SK-N-SH (cell line): ENCODE results near the gene PYCR2. TPM values are rescaled to one million over a fixed set of nuclear protein-coding genes. Genes with fewer than 3 reads are reported as not detected.
A peak's percentile ranks its signal among the peaks of the same experiment; 100 is the strongest.

ENCODE experiments used
- CTCF ChIA-PET: fragments of 300-600, 350-600 bp; formaldehyde crosslinking; extraction: SDS; loops from one replicate; lab custom pipeline; 2021; lab: Yijun Ruan, JAX
- POLR2A ChIA-PET: fragments of 350-600 bp; sonication (Branson Sonifier 250); formaldehyde crosslinking; extraction: SDS; loops from one replicate; lab custom pipeline; 2020; ENCODE audit warnings: antibody characterized with exemption, inconsistent platforms; lab: Yijun Ruan, JAX
- DNase-seq: peaks from one replicate; pipeline ENCODE4 v3.0.0; 2012
- H2AFZ ChIP-seq: fragments of 200-600 bp; sonication (generic); 2 replicates; pipeline ENCODE4 v1.8.1; 2016; ENCODE audit warnings: antibody characterized with exemption, mild to moderate bottlenecking, low read depth
- H3F3A ChIP-seq: fragments of 200-600 bp; sonication (generic); replicated peaks from 2 replicates; pipeline ENCODE3; 2016; ENCODE audit warnings: antibody characterized with exemption, mild to moderate bottlenecking; ENCODE audit not compliant: insufficient read depth
- H3K27ac ChIP-seq, 2 experiments: fragments of 200-500 bp in 1 of 2; fragments of 200-600 bp in 1 of 2; sonication (Bioruptor generic) in 1 of 2; sonication (generic), shearing (Covaris generic) in 1 of 2; 2 replicates each; pipeline versions ENCODE4 v1.5.1 to v1.6.1; 2014 to 2016; ENCODE audit warnings: low read depth in 2 of 2, inconsistent platforms in 1 of 2, low read length in 1 of 2, mild to moderate bottlenecking in 1 of 2, mixed read lengths in 1 of 2
- H3K27me3 ChIP-seq: fragments of 200-600 bp; sonication (generic), shearing (Covaris generic); 2 replicates; pipeline ENCODE4 v1.6.1; 2016; ENCODE audit warnings: mixed run types; ENCODE audit not compliant: insufficient read depth
- H3K36me3 ChIP-seq, 2 experiments: fragments of 200-500 bp in 1 of 2; fragments of 200-600 bp in 1 of 2; sonication (Bioruptor generic) in 1 of 2; sonication (generic) in 1 of 2; replicated peaks in 1 of 2; 2 replicates each; pipeline versions ENCODE3 to v1.5.1; 2014 to 2016; ENCODE audit warnings: low read length in 1 of 2, mild to moderate bottlenecking in 1 of 2; ENCODE audit not compliant: insufficient read depth in 2 of 2, control insufficient read depth in 1 of 2
- H3K4me1 ChIP-seq, 2 experiments: fragments of 200-500 bp in 1 of 2; fragments of 200-600 bp in 1 of 2; sonication (Bioruptor generic) in 1 of 2; sonication (generic), shearing (Covaris generic) in 1 of 2; 2 replicates each; pipeline versions ENCODE4 v1.5.1 to v1.6.1; 2014 to 2016; ENCODE audit warnings: low read depth in 1 of 2, low read length in 1 of 2, mixed run types in 1 of 2; ENCODE audit not compliant: insufficient read depth in 2 of 2, control insufficient read depth in 1 of 2
- H3K4me2 ChIP-seq: fragments of 200-600 bp; sonication (generic), shearing (Covaris generic); 2 replicates; pipeline ENCODE4 v1.6.1; 2017; ENCODE audit warnings: mixed run types
- H3K4me3 ChIP-seq, 2 experiments: fragments of 200-500 bp in 1 of 2; fragments of 200-600 bp in 1 of 2; sonication (Bioruptor generic) in 1 of 2; sonication (generic), shearing (Covaris generic) in 1 of 2; 2 replicates each; pipeline versions ENCODE4 v1.5.1 to v1.8.1; 2014 to 2016; ENCODE audit warnings: low read depth in 2 of 2, inconsistent platforms in 1 of 2, low read length in 1 of 2, mild to moderate bottlenecking in 1 of 2, mixed read lengths in 1 of 2, moderate library complexity in 1 of 2
- H3K79me2 ChIP-seq: fragments of 200-600 bp; sonication (generic); 2 replicates; pipeline ENCODE4 v1.8.1; 2017; ENCODE audit warnings: mild to moderate bottlenecking; ENCODE audit not compliant: insufficient read depth
- H3K9ac ChIP-seq: fragments of 200-600 bp; sonication (generic); 2 replicates; pipeline ENCODE4 v1.6.1; 2017; ENCODE audit warnings: mixed run types
- H3K9me2 ChIP-seq: fragments of 200-600 bp; sonication (generic); 2 replicates; pipeline ENCODE4 v1.6.1; 2017; ENCODE audit warnings: mixed run types
- H3K9me3 ChIP-seq: fragments of 200-600 bp; sonication (generic); 2 replicates; pipeline ENCODE4 v1.6.1; 2017; ENCODE audit warnings: mixed run types, mild to moderate bottlenecking, moderate library complexity
- H4K20me1 ChIP-seq: fragments of 200-600 bp; sonication (generic); 2 replicates; pipeline ENCODE4 v1.6.1; 2017; ENCODE audit warnings: mild to moderate bottlenecking, mixed run types; ENCODE audit not compliant: insufficient read depth
- CHD2 ChIP-seq: fragments of 150-350 bp; IDR thresholded peaks from 2 replicates; pipeline ENCODE4 v1.6.1; 2018; ENCODE audit warnings: low read length; ENCODE audit not compliant: partially characterized antibody
- ELF1 ChIP-seq: IDR thresholded peaks from 2 replicates; pipeline ENCODE4 v1.4.0; 2012
- EZH2phosphoT487 ChIP-seq: fragments of 200-600 bp; sonication (generic); IDR thresholded peaks from 2 replicates; pipeline ENCODE4 v1.6.1; 2017; ENCODE audit warnings: low read depth, mixed run types, mild to moderate bottlenecking, antibody characterized with exemption, moderate library complexity, borderline replicate concordance
- FOSL2 ChIP-seq: IDR thresholded peaks from 2 replicates; pipeline ENCODE4 v1.4.0; 2012; ENCODE audit warnings: low read depth, mild to moderate bottlenecking, moderate library complexity, borderline replicate concordance
- FOXJ3 ChIP-seq: sonication (generic); formaldehyde crosslinking; IDR thresholded peaks from 2 replicates; pipeline ENCODE4 v1.5.1; 2020; ENCODE audit warnings: mild to moderate bottlenecking, missing genetic modification reagents
- GABPA ChIP-seq: IDR thresholded peaks from 2 replicates; pipeline ENCODE4 v1.4.0; 2012; ENCODE audit warnings: low read depth, mild to moderate bottlenecking
- JUND ChIP-seq: IDR thresholded peaks from 2 replicates; pipeline ENCODE4 v1.4.0; 2012
- MAX ChIP-seq: IDR thresholded peaks from 2 replicates; pipeline ENCODE4 v1.4.0; 2012; ENCODE audit warnings: low read depth
- MXI1 ChIP-seq: IDR thresholded peaks from 2 replicates; pipeline ENCODE4 v1.6.1; 2012; ENCODE audit warnings: mild to moderate bottlenecking, low read depth, low read length, improper control_type of control experiment
- NRF1 ChIP-seq: IDR thresholded peaks from 2 replicates; pipeline ENCODE4 v1.6.1; 2012; ENCODE audit warnings: low read depth, mild to moderate bottlenecking, low read length
- POLR2AphosphoS5 ChIP-seq: IDR thresholded peaks from 2 replicates; pipeline ENCODE4 v1.6.1; 2012; ENCODE audit warnings: low read depth, low read length
- RAD21 ChIP-seq: IDR thresholded peaks from 2 replicates; pipeline ENCODE4 v1.6.1; 2012; ENCODE audit warnings: mild to moderate bottlenecking, low read length
- RCOR1 ChIP-seq: fragments of 150-350 bp; IDR thresholded peaks from 2 replicates; pipeline ENCODE4 v1.6.1; 2017; ENCODE audit warnings: antibody characterized with exemption, low read length
- REST ChIP-seq: IDR thresholded peaks from 2 replicates; pipeline ENCODE4 v1.6.1; 2012; ENCODE audit warnings: mild to moderate bottlenecking, low read depth, low read length, moderate library complexity
- RFX5 ChIP-seq: IDR thresholded peaks from 2 replicates; pipeline ENCODE4 v1.6.1; 2012; ENCODE audit warnings: mild to moderate bottlenecking, improper control_type of control experiment, low read length
- RXRA ChIP-seq: IDR thresholded peaks from 2 replicates; pipeline ENCODE4 v1.4.0; 2012; ENCODE audit warnings: low read depth, mild to moderate bottlenecking, borderline replicate concordance
- SIN3A ChIP-seq: IDR thresholded peaks from 2 replicates; pipeline ENCODE4 v1.6.1; 2012; ENCODE audit warnings: low read depth, mild to moderate bottlenecking, low read length, moderate library complexity, borderline replicate concordance
- SMC3 ChIP-seq: IDR thresholded peaks from 2 replicates; pipeline ENCODE4 v1.6.1; 2012; ENCODE audit warnings: low read depth, low read length, improper control_type of control experiment
- TAF1 ChIP-seq: IDR thresholded peaks from 2 replicates; pipeline ENCODE4 v1.6.1; 2012; ENCODE audit warnings: low read depth, mild to moderate bottlenecking, low read length, moderate library complexity, borderline replicate concordance
- TEAD4 ChIP-seq: IDR thresholded peaks from 2 replicates; pipeline ENCODE4 v1.4.0; 2012; ENCODE audit warnings: mild to moderate bottlenecking, borderline replicate concordance; ENCODE audit not compliant: insufficient read depth
- USF1 ChIP-seq: IDR thresholded peaks from 2 replicates; pipeline ENCODE4 v1.4.0; 2012; ENCODE audit warnings: low read depth, borderline replicate concordance
- WGBS: methylation state at CpG from one replicate; pipeline ENCODE4 v1.1.6; 2017; ENCODE audit warnings: low lambda C conversion rate; 5-methylcytosine and 5-hydroxymethylcytosine counted together
- polyA plus RNA-seq, 3 experiments: library from polyadenylated mRNA; depleted of rRNA; stranded (reverse); fragments of >200 nt; gene quantifications; 2 replicates each; pipeline ENCODE4 v1.2.3, GENCODE V29; 2012
- TF ChIP-seq, protein P1 (sequence below): IDR thresholded peaks from 2 replicates; pipeline ENCODE4 v1.4.0; 2012; ENCODE audit warnings: low read depth, borderline replicate concordance
- TF ChIP-seq, protein P2 (sequence below): fragments of 150-350 bp; IDR thresholded peaks from 2 replicates; pipeline ENCODE4 v1.6.1; 2016; ENCODE audit warnings: mild to moderate bottlenecking, low read depth, low read length
- TF ChIP-seq, protein P3 (sequence below): IDR thresholded peaks from 2 replicates; pipeline ENCODE4; 2012

PYCR2 gene
- polyA plus RNA-seq, 1 of the 3 experiments (the other 2 are of a cell fraction): 95.3 TPM

DNA sequence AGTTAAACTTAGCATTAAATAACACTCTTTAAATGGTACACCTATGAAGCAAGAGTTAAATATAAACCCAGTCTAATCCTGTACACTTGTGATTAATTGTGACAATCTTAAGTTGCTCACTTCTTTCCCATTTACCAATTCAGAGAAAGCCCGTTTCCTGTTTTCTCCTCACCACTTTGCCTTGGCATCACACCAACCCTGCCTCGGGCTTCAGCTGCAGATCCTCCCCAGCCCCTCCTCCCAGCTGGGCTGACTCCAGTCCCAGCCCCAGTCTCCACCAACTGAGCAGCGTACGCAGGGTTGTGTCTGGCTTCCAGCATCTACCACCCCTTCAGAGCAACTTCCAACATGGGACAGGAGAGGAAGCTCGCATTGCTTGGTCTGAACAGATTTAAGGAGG lies 4.1 kb downstream of the PYCR2 start:
- no peak overlapping the region for H3K9ac ChIP-seq
- no peak overlapping the region for H2AFZ ChIP-seq
- CTCF ChIA-PET: interaction anchor here (0.6 to 2.1 kb wide), 3 partner anchors 68 to 445 kb away, joined by 3 to 7 read pairs (median 3); partner anchors contain the start of gene EPHX1
- H3K27ac ChIP-seq: peak overlapping the region; percentile 58 to 95
- H3F3A ChIP-seq: no peaks in the 10 kb centered on the region
- peaks cover 28 to 66% of the 10 kb centered on the region in 2 experiments for H3K4me1 ChIP-seq
- no peak overlapping the region for H3K4me3 ChIP-seq
- H4K20me1 ChIP-seq: no peaks in the 10 kb centered on the region; the same call in 1 of the 2 replicates
- H3K9me2 ChIP-seq: no peaks in the 10 kb centered on the region
- no peaks in the 10 kb centered on the region for H3K27me3 ChIP-seq
- 46% methylated on average over 5 of the region's 5 CpGs for WGBS
- H3K9me3 ChIP-seq: no peaks in the 10 kb centered on the region
- peak overlapping the region; percentile 10; the same call in 1 of the 2 replicates for H3K4me2 ChIP-seq
- peaks cover 13 to 26% of the 10 kb centered on the region in 2 experiments for H3K36me3 ChIP-seq
- H3K79me2 ChIP-seq: peaks cover 20% of the 10 kb centered on the region
- peak; percentile 91 for DNase-seq
- POLR2A ChIA-PET: no interaction called here
- TF ChIP-seq SMC3 (no peak), CHD2 (peak; percentile 86), RCOR1 (peak; percentile 53; the same call in 1 of the 2 replicates), RFX5 (peak; percentile 21; the same call in 1 of the 2 replicates), TAF1 (no peak), NRF1 (no peak), POLR2AphosphoS5 (no peak; the same call in 1 of the 2 replicates), TEAD4 (no peak), REST (no peak), RAD21 (peak; percentile 34), RXRA (no peak), USF1 (no peak), FOSL2 (no peak), ELF1 (no peak), MAX (no peak), MXI1 (peak; percentile 46), EZH2phosphoT487 (no peak), FOXJ3 (0 out of 2 replicates have a peak, but pooled peaks have one; percentile 18), JUND (no peak), SIN3A (no peak), GABPA (0 out of 2 replicates have a peak, but pooled peaks have one; percentile 15)
- TF ChIP-seq, protein P1, sequence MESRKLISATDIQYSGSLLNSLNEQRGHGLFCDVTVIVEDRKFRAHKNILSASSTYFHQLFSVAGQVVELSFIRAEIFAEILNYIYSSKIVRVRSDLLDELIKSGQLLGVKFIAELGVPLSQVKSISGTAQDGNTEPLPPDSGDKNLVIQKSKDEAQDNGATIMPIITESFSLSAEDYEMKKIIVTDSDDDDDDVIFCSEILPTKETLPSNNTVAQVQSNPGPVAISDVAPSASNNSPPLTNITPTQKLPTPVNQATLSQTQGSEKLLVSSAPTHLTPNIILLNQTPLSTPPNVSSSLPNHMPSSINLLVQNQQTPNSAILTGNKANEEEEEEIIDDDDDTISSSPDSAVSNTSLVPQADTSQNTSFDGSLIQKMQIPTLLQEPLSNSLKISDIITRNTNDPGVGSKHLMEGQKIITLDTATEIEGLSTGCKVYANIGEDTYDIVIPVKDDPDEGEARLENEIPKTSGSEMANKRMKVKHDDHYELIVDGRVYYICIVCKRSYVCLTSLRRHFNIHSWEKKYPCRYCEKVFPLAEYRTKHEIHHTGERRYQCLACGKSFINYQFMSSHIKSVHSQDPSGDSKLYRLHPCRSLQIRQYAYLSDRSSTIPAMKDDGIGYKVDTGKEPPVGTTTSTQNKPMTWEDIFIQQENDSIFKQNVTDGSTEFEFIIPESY: no peak
- TF ChIP-seq, protein P2, sequence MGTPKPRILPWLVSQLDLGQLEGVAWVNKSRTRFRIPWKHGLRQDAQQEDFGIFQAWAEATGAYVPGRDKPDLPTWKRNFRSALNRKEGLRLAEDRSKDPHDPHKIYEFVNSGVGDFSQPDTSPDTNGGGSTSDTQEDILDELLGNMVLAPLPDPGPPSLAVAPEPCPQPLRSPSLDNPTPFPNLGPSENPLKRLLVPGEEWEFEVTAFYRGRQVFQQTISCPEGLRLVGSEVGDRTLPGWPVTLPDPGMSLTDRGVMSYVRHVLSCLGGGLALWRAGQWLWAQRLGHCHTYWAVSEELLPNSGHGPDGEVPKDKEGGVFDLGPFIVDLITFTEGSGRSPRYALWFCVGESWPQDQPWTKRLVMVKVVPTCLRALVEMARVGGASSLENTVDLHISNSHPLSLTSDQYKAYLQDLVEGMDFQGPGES: no peak
- TF ChIP-seq, protein P3, sequence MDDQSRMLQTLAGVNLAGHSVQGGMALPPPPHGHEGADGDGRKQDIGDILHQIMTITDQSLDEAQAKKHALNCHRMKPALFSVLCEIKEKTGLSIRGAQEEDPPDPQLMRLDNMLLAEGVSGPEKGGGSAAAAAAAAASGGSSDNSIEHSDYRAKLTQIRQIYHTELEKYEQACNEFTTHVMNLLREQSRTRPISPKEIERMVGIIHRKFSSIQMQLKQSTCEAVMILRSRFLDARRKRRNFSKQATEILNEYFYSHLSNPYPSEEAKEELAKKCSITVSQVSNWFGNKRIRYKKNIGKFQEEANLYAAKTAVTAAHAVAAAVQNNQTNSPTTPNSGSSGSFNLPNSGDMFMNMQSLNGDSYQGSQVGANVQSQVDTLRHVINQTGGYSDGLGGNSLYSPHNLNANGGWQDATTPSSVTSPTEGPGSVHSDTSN: peak; percentile 46
